GM12872 (cell line): ENCODE results near the gene C6.

Experiments
- TF ChIP-seq, protein P1 (sequence below): IDR thresholded peaks from 3 replicates; pipeline ENCODE4 v1.5.1; 2011; ENCODE audit warnings: low read depth, mild to moderate bottlenecking, low read length, moderate library complexity; ENCODE audit not compliant: insufficient read depth

C6 gene

DNA sequence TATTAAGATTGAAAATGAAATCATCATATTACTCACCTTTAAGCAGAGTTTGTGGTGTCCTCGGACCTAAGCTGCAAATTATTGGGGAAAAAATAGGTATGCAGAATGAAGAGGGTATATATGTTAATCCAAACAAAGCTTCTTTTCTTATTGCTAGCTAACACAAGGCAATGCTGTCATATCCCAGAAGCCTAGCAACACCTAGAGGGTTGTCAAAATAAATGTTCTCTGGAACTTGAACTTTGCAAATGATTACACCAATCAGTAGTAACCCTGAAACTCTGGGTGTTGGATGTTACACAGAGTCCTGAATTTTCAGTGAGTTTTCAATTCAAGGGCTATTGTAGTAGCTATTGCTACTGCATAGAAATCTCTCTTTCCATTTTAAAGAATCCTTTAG is at the start of gene C6:
Gene C6, minus strand, starts transcription at position 193 of the 400 bp plus-strand sequence. CDS start 10,302 bp downstream, outside the sequence.
- TF ChIP-seq, protein P1, sequence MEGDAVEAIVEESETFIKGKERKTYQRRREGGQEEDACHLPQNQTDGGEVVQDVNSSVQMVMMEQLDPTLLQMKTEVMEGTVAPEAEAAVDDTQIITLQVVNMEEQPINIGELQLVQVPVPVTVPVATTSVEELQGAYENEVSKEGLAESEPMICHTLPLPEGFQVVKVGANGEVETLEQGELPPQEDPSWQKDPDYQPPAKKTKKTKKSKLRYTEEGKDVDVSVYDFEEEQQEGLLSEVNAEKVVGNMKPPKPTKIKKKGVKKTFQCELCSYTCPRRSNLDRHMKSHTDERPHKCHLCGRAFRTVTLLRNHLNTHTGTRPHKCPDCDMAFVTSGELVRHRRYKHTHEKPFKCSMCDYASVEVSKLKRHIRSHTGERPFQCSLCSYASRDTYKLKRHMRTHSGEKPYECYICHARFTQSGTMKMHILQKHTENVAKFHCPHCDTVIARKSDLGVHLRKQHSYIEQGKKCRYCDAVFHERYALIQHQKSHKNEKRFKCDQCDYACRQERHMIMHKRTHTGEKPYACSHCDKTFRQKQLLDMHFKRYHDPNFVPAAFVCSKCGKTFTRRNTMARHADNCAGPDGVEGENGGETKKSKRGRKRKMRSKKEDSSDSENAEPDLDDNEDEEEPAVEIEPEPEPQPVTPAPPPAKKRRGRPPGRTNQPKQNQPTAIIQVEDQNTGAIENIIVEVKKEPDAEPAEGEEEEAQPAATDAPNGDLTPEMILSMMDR, result no peak

DNA sequence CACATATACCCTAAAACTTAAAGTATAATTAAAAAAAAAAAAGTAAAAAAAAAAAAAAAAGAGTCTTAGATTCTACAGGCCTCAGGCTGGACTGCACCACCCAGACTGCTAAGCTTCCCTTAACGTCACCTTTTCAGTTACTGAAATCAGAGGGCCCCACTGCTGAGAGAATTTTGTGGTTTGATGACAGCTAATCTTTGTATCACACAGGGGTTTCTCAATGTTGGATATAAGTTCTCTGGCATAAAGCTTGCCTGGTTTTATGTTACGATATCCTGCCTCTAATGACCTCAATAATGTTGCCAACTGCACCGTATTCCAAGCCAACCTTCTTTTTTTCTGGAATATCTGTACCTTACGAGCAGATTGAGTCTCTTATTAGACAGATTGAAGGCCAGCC is 43.1 kb upstream of the C6 start:
- TF ChIP-seq, protein P1, result no peak

DNA sequence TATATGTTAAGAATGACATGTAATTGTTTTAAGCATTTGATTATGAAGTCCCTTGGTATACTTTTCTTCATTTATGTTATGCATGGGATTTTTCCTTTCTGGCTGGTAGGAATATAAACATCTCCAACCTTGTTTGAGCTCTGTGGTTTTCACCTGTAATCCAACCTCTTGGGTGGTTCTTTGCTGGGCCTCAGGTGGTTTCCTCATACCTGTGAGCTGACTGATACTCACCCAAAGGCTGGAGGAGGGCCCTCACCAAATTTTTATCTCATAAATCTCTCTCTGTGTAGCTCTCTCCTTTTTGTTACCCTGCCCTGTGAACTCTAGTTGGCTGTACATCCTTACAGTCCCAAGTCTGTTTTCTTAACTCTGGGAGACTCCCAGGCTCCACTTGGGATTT is 39.8 kb upstream of the C6 start:
- TF ChIP-seq, protein P1, result no peak

DNA sequence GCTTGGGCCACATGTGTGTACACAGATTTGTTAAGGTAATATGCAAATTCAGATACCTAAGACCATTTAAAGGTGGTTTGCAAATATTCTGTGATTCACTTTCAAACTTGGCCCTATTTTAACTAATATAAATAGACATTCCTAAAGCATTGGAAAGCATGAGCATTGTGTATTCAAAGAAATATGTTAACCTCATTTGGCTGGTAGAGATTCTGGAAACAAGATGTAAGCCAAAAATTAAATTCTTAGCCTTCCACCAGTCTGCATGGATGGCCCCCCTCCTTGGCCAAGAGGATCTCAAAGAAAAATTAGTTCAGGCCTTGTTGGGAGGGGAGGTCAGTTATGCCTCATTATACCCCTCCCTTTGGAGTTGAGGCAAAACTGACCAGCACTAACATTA is 38.7 kb upstream of the C6 start:
- TF ChIP-seq, protein P1, result no peak

DNA sequence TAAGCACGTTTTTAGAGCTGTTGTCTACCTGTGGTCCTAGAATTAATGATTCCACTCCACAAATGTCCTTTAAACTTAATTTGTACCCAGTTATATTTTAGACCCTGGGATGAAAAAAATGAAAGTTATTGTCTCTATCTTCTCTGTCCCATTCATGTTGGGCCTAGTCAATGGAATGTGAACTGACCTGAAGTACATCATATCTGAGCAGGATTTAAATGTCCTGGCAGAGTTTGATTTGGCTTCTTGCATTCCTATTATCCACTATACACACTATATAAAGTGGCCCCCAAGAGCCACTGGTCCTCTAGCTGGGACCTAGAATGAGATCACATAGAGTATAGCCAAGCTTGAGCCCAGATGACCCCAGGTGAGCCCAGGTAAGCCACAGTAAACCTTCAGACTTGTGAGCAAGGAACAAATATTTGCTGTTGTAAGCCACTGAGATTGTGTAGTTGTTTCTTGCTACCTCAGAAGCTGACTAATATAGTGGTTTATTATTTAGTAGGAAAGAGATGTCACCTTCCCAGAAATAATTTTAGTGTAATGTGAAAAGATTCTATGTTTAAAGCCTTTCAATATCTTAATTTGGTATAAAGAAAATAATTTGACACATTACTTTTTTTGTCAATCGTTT is 37.1 kb upstream of the C6 start:
- TF ChIP-seq, protein P1, result no peak

DNA sequence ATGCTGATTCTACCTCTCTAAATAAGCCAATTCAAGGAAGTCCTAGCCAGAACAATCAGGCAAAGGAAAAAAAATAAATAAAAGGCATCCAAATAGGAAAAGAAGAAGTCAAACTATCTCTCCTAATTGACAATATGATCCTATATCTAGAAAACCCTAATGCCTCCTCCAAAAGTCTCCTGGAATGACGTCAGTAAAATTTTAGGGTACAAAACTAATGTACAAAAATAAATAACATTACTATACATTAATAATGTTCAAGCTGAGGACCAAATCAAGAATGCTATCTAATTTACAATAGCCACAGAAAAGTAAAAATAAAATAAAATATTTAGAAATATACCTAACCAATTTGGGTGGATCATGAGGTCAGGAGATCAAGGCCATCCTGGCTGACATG is 33.8 kb upstream of the C6 start:
- TF ChIP-seq, protein P1, result no peak

DNA sequence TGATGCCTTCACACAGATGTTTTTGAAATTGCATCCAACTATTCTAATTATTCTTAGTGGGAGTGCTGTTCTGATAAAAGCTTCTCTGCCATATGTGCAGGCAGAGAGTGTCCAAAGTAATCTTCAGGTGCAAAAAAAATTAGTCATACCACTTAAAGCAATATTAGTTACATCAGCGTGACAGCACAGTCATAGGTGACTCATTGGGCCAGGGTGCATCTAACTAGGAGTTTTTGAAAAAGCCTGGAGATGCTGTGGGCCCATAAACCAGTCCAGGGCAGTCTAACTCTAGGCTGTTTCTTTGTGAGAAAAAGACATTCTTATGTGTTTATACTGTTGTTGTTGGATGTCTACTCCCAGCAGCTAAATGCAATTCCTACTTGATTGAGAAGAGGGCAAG is 33.0 kb upstream of the C6 start:
- TF ChIP-seq, protein P1, result no peak
